ENCODE results near the gene CHPT1. TPM values are rescaled to one million over a fixed set of nuclear protein-coding genes. Genes with fewer than 3 reads are reported as not detected.
"Not testable (repeated sequence)": the region's sequence is repeated elsewhere in the genome, so short reads cannot be mapped to it uniquely, and the experiment has no call there.

CHPT1 gene
- total RNA-seq, 1 experiment from 2014 or later, result 28.1 TPM

DNA sequence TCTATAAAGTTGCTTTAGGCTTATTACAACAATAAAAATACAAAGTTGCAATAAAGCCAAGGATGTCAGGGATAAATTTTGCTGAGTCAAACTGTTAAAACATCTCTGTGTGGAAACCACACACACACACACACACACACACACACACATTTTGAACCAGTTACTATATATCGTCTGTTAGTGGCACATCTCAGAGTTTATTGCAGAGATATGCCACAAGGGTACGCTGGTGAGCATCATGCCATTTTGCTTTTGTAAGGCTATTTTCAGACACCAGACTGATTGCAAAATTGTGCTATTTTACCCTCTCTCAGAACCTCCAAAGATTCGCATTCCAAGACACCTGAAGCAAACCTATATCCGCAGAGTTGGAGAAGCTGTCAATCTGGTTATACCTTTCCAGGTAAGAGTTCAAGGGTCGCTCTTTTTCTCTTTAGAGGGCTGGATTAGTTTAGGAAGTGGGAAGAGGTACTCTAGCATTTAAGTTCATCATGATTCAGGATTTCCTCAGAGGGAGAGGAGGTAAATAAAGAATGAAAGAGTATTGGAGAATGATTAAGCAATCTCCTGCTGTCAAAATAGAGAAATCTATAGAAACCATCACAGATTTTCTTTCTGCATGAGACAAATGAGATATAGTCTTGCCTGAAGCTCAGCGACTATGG lies 27.3 kb upstream of the CHPT1 start:
- ChIA-PET CTCF (interaction anchor here (0.5 kb wide), 1 partner anchor 163 kb away, joined by 3 read pairs; no protein-coding TSS in a partner anchor), POLR2A (interaction anchor here (0.6 to 0.7 kb wide), 2 partner anchors 29 to 221 kb away, joined by 3 read pairs; no protein-coding TSS in a partner anchor)
- DNase-seq (ENCODE audit: unreplicated experiment), result peak; percentile 64
- Mint-ChIP-seq H3K4me3 (ENCODE audit: unreplicated experiment) (no peak overlapping the region), H3K36me3 (ENCODE audit: insufficient read depth, unreplicated experiment) (peaks cover 6% of the 10 kb centered on the region), H3K4me1 (ENCODE audit: insufficient read depth, unreplicated experiment) (peaks cover 11% of the 10 kb centered on the region), H3K9me3 (ENCODE audit: unreplicated experiment) (no peaks in the 10 kb centered on the region), H3K27me3 (ENCODE audit: insufficient read depth, unreplicated experiment) (peaks cover 18% of the 10 kb centered on the region), H3K27ac (ENCODE audit: low read depth, unreplicated experiment) (peak overlapping the region; percentile 57)
- intact Hi-C loops (cut with micrococcal nuclease), result no loop called here
- no TSS peak for BruUV-seq (replicated peaks)
- TF ChIP-seq, protein P1, sequence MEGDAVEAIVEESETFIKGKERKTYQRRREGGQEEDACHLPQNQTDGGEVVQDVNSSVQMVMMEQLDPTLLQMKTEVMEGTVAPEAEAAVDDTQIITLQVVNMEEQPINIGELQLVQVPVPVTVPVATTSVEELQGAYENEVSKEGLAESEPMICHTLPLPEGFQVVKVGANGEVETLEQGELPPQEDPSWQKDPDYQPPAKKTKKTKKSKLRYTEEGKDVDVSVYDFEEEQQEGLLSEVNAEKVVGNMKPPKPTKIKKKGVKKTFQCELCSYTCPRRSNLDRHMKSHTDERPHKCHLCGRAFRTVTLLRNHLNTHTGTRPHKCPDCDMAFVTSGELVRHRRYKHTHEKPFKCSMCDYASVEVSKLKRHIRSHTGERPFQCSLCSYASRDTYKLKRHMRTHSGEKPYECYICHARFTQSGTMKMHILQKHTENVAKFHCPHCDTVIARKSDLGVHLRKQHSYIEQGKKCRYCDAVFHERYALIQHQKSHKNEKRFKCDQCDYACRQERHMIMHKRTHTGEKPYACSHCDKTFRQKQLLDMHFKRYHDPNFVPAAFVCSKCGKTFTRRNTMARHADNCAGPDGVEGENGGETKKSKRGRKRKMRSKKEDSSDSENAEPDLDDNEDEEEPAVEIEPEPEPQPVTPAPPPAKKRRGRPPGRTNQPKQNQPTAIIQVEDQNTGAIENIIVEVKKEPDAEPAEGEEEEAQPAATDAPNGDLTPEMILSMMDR (IDR thresholded peaks at IDR 0.05; ENCODE audit: unreplicated experiment), result peak; percentile 34

DNA sequence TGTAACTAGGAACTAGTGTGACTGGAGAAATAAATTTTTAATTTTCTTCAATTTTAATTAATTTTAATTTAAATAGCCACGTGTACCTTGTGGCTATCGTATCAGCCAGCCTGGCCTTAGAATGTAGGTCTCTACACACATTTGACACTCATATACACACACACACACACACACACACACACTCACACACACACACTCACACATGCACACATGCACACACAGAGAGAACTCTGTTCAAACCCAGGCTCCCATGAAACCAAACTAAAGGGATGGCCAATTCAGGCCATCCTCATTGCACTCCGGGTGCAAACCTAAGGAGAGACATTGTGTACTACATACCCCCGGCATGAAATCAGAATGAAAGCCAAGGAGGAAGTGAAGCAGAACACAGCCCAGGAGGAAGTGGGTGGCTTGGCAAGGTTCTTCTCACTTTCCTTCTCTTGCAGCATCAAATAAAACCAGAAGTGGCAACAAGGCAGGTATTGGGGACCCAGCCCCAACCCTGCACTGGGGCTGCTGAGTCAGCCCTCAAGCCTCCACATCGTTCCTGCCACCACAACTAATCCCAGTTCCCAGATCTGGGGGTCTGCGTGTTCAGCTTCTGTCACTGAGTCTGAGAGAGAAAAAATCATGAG lies 26.2 kb upstream of the CHPT1 start:
- Mint-ChIP-seq H3K27me3 (ENCODE audit: insufficient read depth, unreplicated experiment) (peaks cover 6% of the 10 kb centered on the region), H3K36me3 (ENCODE audit: insufficient read depth, unreplicated experiment) (peaks cover 4% of the 10 kb centered on the region), H3K4me1 (ENCODE audit: insufficient read depth, unreplicated experiment) (peaks cover 5% of the 10 kb centered on the region), H3K9me3 (ENCODE audit: unreplicated experiment) (no peaks in the 10 kb centered on the region), H3K27ac (ENCODE audit: low read depth, unreplicated experiment) (no peak overlapping the region), H3K4me3 (ENCODE audit: unreplicated experiment) (no peak overlapping the region)
- intact Hi-C loops (cut with micrococcal nuclease), result no loop called here
- ChIA-PET CTCF (no interaction called here), POLR2A (no interaction called here)
- no peak for DNase-seq (ENCODE audit: unreplicated experiment)
- TF ChIP-seq, protein P1 (IDR thresholded peaks at IDR 0.05; ENCODE audit: unreplicated experiment), result no peak
- no TSS peak for BruUV-seq (replicated peaks)

DNA sequence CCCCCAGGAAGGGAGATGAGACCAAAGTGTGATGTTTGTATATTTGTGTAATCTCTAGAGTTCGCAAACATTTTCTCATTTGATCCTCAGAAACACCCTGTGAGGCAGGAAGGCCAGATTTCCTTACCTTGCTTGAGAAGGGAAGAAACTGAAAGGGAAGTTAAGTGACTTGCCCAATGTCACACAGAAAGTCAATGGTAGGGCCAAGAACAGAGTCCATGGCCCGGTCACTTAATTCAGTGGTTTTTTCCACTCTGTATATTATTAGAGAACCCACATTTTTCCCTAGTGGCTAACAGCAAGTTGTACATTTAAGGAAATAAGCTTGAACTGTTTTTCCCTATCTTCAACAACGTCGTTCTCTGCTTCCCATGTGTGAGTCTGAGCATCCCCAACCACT lies 25.6 kb upstream of the CHPT1 start:
- ChIA-PET CTCF (no interaction called here), POLR2A (no interaction called here)
- Mint-ChIP-seq H3K27me3 (ENCODE audit: insufficient read depth, unreplicated experiment) (peaks cover under 1% of the 10 kb centered on the region), H3K9me3 (ENCODE audit: unreplicated experiment) (no peaks in the 10 kb centered on the region), H3K4me1 (ENCODE audit: insufficient read depth, unreplicated experiment) (peaks cover 5% of the 10 kb centered on the region), H3K27ac (ENCODE audit: low read depth, unreplicated experiment) (no peak overlapping the region), H3K36me3 (ENCODE audit: insufficient read depth, unreplicated experiment) (no peaks in the 10 kb centered on the region), H3K4me3 (ENCODE audit: unreplicated experiment) (no peak overlapping the region)
- BruUV-seq (replicated peaks), result no TSS peak
- DNase-seq (ENCODE audit: unreplicated experiment), result no peak
- intact Hi-C loops (cut with micrococcal nuclease), result no loop called here
- TF ChIP-seq, protein P1 (IDR thresholded peaks at IDR 0.05; ENCODE audit: unreplicated experiment), result no peak

DNA sequence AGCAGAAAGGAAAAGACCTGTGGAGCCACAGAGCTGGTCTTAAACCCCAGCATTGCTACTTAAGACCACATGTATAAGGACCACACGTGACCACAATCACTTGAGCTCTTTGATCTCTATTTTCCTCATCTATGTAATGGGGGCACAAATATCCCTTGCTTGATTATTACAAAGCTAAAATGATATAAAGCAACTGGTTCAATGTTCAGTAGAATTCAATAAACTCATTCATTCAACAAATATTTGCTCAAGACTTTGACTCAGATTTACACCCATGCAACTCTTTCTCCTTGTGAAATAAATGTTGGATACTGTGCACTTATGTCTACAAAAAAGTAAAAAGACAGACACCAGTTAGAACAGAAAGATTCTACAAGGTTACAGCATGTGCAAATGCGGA lies 21.9 kb upstream of the CHPT1 start:
- TF ChIP-seq, protein P1 (IDR thresholded peaks at IDR 0.05; ENCODE audit: unreplicated experiment), result no peak
- Mint-ChIP-seq H3K4me3 (ENCODE audit: unreplicated experiment) (no peak overlapping the region), H3K36me3 (ENCODE audit: insufficient read depth, unreplicated experiment) (no peaks in the 10 kb centered on the region), H3K4me1 (ENCODE audit: insufficient read depth, unreplicated experiment) (peaks cover 9% of the 10 kb centered on the region), H3K27ac (ENCODE audit: low read depth, unreplicated experiment) (no peak overlapping the region), H3K27me3 (ENCODE audit: insufficient read depth, unreplicated experiment) (no peaks in the 10 kb centered on the region), H3K9me3 (ENCODE audit: unreplicated experiment) (no peaks in the 10 kb centered on the region)
- CTCF ChIA-PET, result interaction anchor here (0.6 to 0.7 kb wide), 2 partner anchors 36 to 186 kb away, joined by 4 read pairs; no protein-coding TSS in a partner anchor
- no TSS peak for BruUV-seq (replicated peaks)
- no peak for DNase-seq (ENCODE audit: unreplicated experiment)
- intact Hi-C loops (cut with micrococcal nuclease), result no loop called here
- POLR2A ChIA-PET, result no interaction called here

DNA sequence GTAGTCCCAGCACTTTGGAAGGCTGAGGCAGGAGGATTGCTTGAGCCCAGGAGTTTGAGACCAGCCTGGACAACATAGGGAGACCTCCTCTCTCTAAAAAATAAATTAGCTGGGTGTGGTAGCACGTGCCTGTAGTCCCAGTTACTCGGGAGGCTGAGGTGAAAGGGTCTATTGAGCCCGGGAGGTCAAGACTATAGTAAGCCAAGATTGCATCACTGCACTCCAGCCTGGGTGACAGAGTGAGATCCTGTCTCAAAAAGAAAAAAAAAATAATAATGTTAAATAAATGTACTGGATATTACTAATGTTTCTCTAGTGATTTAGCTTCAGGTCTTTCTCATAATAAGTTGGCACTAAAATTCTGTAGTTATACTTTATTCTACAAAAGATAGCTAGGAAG lies 20.9 kb upstream of the CHPT1 start:
- ChIA-PET POLR2A (interaction anchor here (0.7 kb wide), 1 partner anchor 1104 kb away, joined by 3 read pairs; no protein-coding TSS in a partner anchor), CTCF (interaction anchor here (0.7 kb wide), 1 partner anchor 187 kb away, joined by 4 read pairs; no protein-coding TSS in a partner anchor)
- intact Hi-C loops (cut with micrococcal nuclease); DNase-seq (ENCODE audit: unreplicated experiment); BruUV-seq (replicated peaks); H3K4me3 Mint-ChIP-seq (ENCODE audit: unreplicated experiment); H3K36me3 Mint-ChIP-seq (ENCODE audit: insufficient read depth, unreplicated experiment); H3K4me1 Mint-ChIP-seq (ENCODE audit: insufficient read depth, unreplicated experiment); H3K27ac Mint-ChIP-seq (ENCODE audit: low read depth, unreplicated experiment); H3K9me3 Mint-ChIP-seq (ENCODE audit: unreplicated experiment); H3K27me3 Mint-ChIP-seq (ENCODE audit: insufficient read depth, unreplicated experiment): not testable (repeated sequence)

All from MCF 10A (cell line).